ENCODE data around the gene FAM98C.

GRCh38 chr19:38358071-38358470, 44.8 kb upstream of the FAM98C start:
- TF ChIP-seq CTCF (IDR thresholded peaks at IDR 0.05) (no peak), EZH2 (IDR thresholded peaks at IDR 0.05; ENCODE audit: borderline replicate concordance, insufficient read depth, low read depth, low read length, poor library complexity, severe bottlenecking) (no peak)

Measured in B cell (primary cell).